Ramos (cell line): ENCODE results near the gene SPAG16.
"Not testable (repeated sequence)": the region's sequence is repeated elsewhere in the genome, so short reads cannot be mapped to it uniquely, and the experiment has no call there.

ENCODE experiments used
- in situ Hi-C: fragments of 300-500 bp; cut with MboI; formaldehyde crosslinking; loops from one replicate; pipeline ENCODE4 v1.14.3; 2022; ENCODE audit warnings: low sequenced_read_pairs; ENCODE audit not compliant: unreplicated experiment

Gene SPAG16

DNA sequence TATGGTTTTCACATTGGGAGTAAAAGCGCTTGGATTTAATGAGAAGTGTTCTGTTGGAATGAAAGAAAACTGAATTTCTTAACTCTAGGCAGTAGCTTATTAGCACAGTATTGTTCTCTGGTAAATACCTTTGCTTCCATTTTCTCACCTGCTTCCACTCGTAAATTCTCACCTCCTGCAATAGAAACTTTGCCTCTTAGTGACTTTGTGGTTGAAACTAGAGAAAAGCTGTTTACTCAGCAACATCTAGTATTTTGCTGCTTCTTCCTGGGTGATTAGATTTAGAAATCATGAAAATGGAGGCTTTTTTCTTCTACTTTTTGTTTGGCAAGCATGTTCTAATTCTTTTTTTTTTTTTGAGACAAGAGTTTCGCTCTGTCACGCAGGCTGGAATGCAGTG, 385.4 kb downstream of the SPAG16 start:
- in situ Hi-C loops = no loop called here

GRCh38 chr2:213678437-213679218, 394.4 kb downstream of the SPAG16 start:
- in situ Hi-C loops = no loop called here

DNA sequence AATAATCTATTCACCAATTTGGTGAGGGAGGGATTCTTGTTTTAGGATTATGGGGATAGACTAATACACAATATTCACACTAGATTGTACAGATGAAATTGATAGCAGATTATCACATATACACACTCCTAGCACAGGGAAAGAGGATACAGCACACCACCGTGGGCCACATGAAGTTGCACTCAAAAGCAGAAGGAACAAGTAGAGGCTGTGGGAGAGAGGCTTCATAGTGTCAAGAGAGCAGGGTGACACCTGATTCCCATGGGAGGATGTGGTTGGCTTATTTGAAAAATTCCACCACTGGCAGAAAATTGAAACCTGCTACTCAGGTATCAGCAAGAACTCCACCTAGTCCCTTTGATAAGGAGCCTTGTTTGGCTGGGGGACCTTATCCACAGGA, 395.6 kb downstream of the SPAG16 start:
- in situ Hi-C loops = no loop called here

DNA sequence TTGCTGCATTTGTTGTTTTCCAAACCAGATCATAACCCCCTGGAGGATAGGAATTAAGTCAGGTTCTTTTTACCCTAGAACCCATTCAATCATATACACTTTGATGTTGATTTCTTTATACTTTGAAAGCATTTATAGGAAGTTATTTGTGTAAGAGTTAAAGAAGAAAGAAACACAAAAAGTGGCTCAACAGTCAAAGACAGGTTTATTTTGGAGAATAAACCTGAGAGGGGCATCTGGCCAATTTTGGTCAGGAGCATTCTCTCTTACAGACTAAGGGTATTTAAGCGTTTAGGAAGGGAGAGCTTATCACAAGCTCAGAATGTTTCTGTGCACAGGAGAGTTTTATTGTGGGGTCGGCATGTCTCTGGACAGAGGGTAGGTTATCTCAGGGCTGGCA, 398.0 kb downstream of the SPAG16 start:
- in situ Hi-C loops = no loop called here

GRCh38 chr2:213688133-213688532, 403.9 kb downstream of the SPAG16 start:
- in situ Hi-C loops = no loop called here

- in situ Hi-C loops = not testable (repeated sequence)
These were observed 404.6 kb downstream of the SPAG16 start for GRCh38 chr2:213688825-213689224.

GRCh38 chr2:213689585-213689984, 405.3 kb downstream of the SPAG16 start:
- in situ Hi-C loops = no loop called here

DNA sequence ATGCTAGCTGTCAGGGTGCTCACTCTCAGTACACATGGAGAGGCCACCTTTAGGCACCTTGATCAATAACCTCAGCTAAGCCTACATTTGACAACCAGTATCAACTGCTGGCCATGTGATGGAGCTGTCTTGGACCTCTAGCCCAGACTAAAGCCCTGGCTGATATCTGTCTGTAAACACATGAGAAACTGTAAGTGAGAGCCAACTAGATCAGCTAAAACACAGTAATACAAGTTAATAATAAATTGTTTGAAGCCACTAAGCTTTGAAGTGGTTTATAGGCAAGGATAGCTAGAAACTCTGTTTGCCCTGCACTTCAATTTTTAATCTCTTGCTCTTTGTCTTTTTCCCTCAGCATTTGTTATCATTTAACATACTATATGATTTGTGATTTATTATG, 407.1 kb downstream of the SPAG16 start:
- in situ Hi-C loops = no loop called here

DNA sequence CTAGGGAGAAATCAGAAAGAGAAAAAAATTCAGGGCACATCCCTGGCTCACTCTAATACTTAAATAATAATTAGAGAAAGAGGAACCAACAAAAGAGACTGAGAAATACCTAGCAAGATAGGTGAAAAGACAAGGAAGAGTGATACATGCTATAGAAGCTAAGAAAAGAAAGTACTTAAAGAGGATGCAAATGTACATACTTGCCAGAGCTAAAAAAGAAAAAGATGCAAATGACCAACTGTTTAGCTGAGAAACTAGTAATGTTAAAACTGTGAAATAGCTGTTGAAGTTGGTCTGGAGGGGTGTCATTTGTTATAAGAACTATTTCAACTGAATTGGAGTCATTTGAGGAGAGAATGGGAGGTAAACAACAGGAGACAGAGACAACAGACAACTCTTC, 412.2 kb downstream of the SPAG16 start:
- in situ Hi-C loops = no loop called here

- in situ Hi-C loops = not testable (repeated sequence)
These were observed 417.1 kb downstream of the SPAG16 start for GRCh38 chr2:213701365-213701764.

- in situ Hi-C loops = no loop called here
These were observed 419.3 kb downstream of the SPAG16 start for GRCh38 chr2:213703406-213704098.

DNA sequence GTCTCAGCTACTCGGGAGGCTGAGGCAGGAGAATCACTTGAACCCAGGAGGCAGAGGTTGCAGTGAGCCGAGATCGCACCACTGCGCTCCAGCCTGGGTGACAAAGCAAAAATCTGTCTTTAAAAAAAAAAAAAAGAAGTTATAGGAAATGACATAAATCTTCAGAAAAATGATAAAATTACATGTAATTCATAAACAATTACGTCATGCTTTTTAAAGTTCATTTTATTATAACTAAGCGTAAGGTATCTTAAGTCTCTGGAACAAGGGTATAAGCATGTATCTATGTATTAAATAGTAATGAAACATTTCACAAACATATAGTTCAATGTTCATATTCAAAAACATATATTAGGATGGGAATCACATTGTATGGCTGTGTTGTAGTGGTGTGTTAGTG, 425.9 kb downstream of the SPAG16 start:
- in situ Hi-C loops = no loop called here

GRCh38 chr2:213718411-213718810, 434.1 kb downstream of the SPAG16 start:
- in situ Hi-C loops = not testable (repeated sequence)

DNA sequence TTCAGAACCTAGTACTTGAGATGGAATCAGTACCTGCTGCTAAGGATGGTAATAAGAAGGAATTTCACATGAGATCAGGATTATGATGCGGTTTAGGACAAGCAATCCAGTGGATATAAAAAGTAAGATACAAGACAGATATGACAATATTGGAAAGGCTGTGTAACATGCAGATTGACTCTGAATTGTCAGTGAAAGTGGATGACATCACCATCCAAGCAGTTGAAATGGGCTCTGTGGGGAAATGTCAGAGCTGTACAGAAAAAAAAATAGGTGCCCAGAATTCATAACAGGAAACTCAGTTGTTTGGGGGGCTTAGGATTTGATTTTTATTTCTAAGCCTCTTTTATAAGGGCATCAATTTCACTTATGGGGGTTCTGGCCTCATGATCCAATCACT, 438.3 kb downstream of the SPAG16 start:
- in situ Hi-C loops = no loop called here

DNA sequence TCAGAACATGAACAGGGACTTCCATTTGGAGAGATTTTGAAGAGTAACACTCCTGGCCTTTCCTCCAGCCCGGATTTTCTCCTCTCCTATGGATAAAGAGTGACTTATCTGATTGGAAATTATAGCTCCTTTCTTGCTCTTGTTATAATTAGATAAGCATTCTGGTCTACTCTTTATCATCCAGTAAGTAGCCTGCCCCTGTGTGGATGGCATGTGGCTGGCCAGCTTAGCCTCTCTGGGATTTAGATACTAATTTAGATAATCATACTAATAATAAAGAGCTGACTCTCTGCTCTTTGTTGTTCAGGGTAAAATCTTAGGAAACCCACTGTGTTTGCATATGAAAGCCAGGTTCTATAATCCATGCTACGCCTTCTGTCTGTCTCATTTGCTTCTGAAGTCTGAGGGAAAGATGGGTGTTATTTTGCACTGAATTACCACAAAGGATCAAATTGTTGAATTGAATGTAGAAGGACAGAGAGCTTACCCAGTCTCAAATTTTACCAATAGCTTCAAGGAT, 438.8 kb downstream of the SPAG16 start:
- in situ Hi-C loops = no loop called here

DNA sequence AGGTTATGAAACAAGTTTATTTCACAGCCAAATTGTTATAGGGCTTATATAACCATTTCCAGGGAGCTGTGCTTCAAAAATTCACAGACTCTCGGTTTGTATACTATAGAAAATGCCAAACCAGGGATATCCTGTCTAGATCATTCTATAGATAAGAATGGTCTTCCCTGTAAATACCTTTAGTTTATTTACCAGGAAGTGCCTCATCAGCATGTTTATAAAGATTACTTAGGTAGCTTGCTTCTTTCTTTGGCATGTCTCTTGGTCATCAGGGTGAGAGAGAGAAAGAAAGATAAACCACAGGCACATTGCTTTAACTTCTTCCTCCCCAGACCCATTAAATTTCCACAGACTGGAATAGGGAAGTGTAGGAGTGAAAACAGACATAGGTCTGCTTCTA, 439.4 kb downstream of the SPAG16 start:
- in situ Hi-C loops = no loop called here

GRCh38 chr2:213726101-213726500, 441.8 kb downstream of the SPAG16 start:
- in situ Hi-C loops = no loop called here

DNA sequence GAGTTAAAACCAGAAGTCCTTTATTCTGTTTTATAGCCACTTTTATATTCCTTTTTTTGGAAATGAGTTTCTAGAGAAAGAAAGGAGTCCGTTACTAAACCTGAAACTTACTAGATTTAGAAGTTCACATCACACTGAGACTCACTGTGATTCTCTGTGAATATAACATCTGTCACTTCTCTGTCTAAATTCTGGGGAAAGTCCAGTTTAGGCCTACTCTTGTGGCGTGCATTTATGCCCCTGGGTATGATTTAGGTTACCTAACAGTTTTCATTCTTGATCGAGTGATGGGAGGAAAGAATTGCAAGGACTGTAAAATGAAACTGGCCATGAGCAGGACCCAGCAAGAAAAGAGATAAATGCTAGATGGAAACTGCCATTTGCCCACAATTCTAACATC, 449.6 kb downstream of the SPAG16 start:
- in situ Hi-C loops = no loop called here

GRCh38 chr2:213740453-213740852, 456.2 kb downstream of the SPAG16 start:
- in situ Hi-C loops = no loop called here

GRCh38 chr2:213751446-213751845, 467.2 kb downstream of the SPAG16 start:
- in situ Hi-C loops = no loop called here

- in situ Hi-C loops = no loop called here
These were observed 468.3 kb downstream of the SPAG16 start for GRCh38 chr2:213752575-213752974.

DNA sequence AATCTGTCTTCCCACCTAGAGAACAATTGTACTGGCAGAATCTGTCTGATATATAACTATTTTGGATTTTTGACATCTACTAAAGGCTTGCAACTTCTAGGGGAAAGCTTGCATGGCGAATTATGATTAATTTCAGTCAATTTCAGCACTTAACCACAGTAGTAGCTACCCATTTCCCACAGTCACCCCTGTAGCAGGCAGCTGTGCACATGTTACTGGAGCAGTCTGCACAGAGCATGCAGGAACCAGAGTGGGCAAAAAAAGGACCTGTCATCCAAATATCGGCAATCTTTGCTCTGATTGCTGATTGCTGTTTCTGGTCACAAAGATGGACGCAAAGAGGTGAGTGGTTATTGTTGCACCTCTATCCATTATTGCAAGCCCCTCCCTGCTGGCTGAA, 473.3 kb downstream of the SPAG16 start:
- in situ Hi-C loops = no loop called here
